Activated CD4-positive, alpha-beta T cell treated with anti-CD3 and anti-CD28 coated beads, Interleukin-2, amount 10 ng/mL, durations not matched to agents 7 days and 5 days (primary cell): ENCODE measurements around the gene KCNN3. TPM values are rescaled to one million over a fixed set of nuclear protein-coding genes. Genes with fewer than 3 reads are reported as not detected.

Experiments
- CTCF ChIA-PET: fragments of 350-600 bp; sonication (Branson Sonifier 250); formaldehyde crosslinking; loops from one replicate; lab custom pipeline; 2021; ENCODE audit warnings: antibody characterized with exemption; lab: Charles Lee
- POLR2A ChIA-PET: fragments of 350-600 bp; sonication (Branson Sonifier 250); formaldehyde crosslinking; loops from one replicate; lab custom pipeline; 2021; ENCODE audit warnings: antibody characterized with exemption; lab: Charles Lee
- DNase-seq: peaks from one replicate; pipeline ENCODE4 v3.0.0-alpha.2; 2020
- H3K27ac Mint-ChIP-seq: one replicate; pipeline ENCODE4 v1.8.0; 2021; ENCODE audit warnings: mild to moderate bottlenecking, moderate library complexity, mixed read lengths
- H3K27me3 Mint-ChIP-seq: one replicate; pipeline ENCODE4 v1.8.0; 2021; ENCODE audit warnings: mixed read lengths
- H3K36me3 Mint-ChIP-seq: one replicate; pipeline ENCODE4 v1.8.0; 2021; ENCODE audit warnings: low read depth, mixed read lengths
- H3K4me1 Mint-ChIP-seq: one replicate; pipeline ENCODE4 v1.8.0; 2021; ENCODE audit warnings: mixed read lengths
- H3K4me3 Mint-ChIP-seq: one replicate; pipeline ENCODE4 v1.8.0; 2021; ENCODE audit warnings: mild to moderate bottlenecking, moderate library complexity, mixed read lengths
- H3K9me3 Mint-ChIP-seq: one replicate; pipeline ENCODE4 v1.8.0; 2021; ENCODE audit warnings: mixed read lengths
- total RNA-seq, 2 experiments: library from RNA; stranded (reverse); gene quantifications; one replicate each; pipeline ENCODE4 v1.2.3, GENCODE V29; 2021

The KCNN3 gene
- total RNA-seq, 2 experiments from 2014 or later: 0.17 TPM; not detected in 1

- no peaks in the 10 kb centered on the region for H3K36me3 Mint-ChIP-seq
- POLR2A ChIA-PET: no interaction called here
Observed at GRCh38 chr1:154726896-154727753, 143.0 kb downstream of the KCNN3 start.

GRCh38 chr1:154726443-154726842, 143.6 kb downstream of the KCNN3 start:
- no peak overlapping the region for H3K4me3 Mint-ChIP-seq
- DNase-seq: peak; percentile 30
- no peak overlapping the region for H3K27ac Mint-ChIP-seq
- ChIA-PET POLR2A (no interaction called here), CTCF (interaction anchor here (1.0 to 1.4 kb wide), 4 partner anchors 10 to 34 kb away, joined by 3 to 5 read pairs (median 4); no protein-coding TSS in a partner anchor)
- no peaks in the 10 kb centered on the region for H3K36me3 Mint-ChIP-seq
- peaks cover 46% of the 10 kb centered on the region for H3K4me1 Mint-ChIP-seq
- H3K27me3 Mint-ChIP-seq: peaks cover 4% of the 10 kb centered on the region
- no peaks in the 10 kb centered on the region for H3K9me3 Mint-ChIP-seq

More at GRCh38 chr1:154726896-154727753, 143.0 kb downstream of the KCNN3 start:
- CTCF ChIA-PET: interaction anchor here (1.0 to 2.2 kb wide), 5 partner anchors 9 to 167 kb away, joined by 3 to 5 read pairs (median 3); no protein-coding TSS in a partner anchor
- H3K27ac Mint-ChIP-seq: no peak overlapping the region
- H3K4me3 Mint-ChIP-seq: no peak overlapping the region
- H3K27me3 Mint-ChIP-seq: peaks cover 4% of the 10 kb centered on the region
- H3K4me1 Mint-ChIP-seq: peaks cover 46% of the 10 kb centered on the region
- H3K9me3 Mint-ChIP-seq: no peaks in the 10 kb centered on the region
- DNase-seq: no peak

GRCh38 chr1:154725865-154726264, 144.2 kb downstream of the KCNN3 start:
- Mint-ChIP-seq H3K4me3 (no peak overlapping the region), H3K4me1 (peaks cover 44% of the 10 kb centered on the region)
- CTCF ChIA-PET: interaction anchor here (0.6 to 1.4 kb wide), 5 partner anchors 10 to 161 kb away, joined by 3 to 5 read pairs (median 3); no protein-coding TSS in a partner anchor

GRCh38 chr1:154720328-154721297, 149.5 kb downstream of the KCNN3 start:
- H3K36me3 Mint-ChIP-seq: peaks cover 4% of the 10 kb centered on the region
- H3K4me3 Mint-ChIP-seq: no peak overlapping the region
- POLR2A ChIA-PET: interaction anchor here (0.6 kb wide), 1 partner anchor 49 kb away, joined by 3 read pairs; no protein-coding TSS in a partner anchor
- DNase-seq: no peak
- CTCF ChIA-PET: interaction anchor here (0.6 to 1.5 kb wide), 6 partner anchors 13 to 1024 kb away, joined by 3 to 6 read pairs (median 3); no protein-coding TSS in a partner anchor
- H3K9me3 Mint-ChIP-seq: peaks cover 2% of the 10 kb centered on the region
- peak overlapping the region; percentile 31 for H3K27ac Mint-ChIP-seq
- H3K27me3 Mint-ChIP-seq: no peaks in the 10 kb centered on the region
- H3K4me1 Mint-ChIP-seq: peaks cover 24% of the 10 kb centered on the region

More at GRCh38 chr1:154725865-154726264, 144.2 kb downstream of the KCNN3 start:
- Mint-ChIP-seq H3K36me3 (no peaks in the 10 kb centered on the region), H3K27me3 (peaks cover 4% of the 10 kb centered on the region), H3K9me3 (no peaks in the 10 kb centered on the region), H3K27ac (no peak overlapping the region)
- DNase-seq: no peak
- POLR2A ChIA-PET: no interaction called here

GRCh38 chr1:154719586-154720327, 150.3 kb downstream of the KCNN3 start:
- H3K4me1 Mint-ChIP-seq: peaks cover 26% of the 10 kb centered on the region
- peaks cover 4% of the 10 kb centered on the region for H3K36me3 Mint-ChIP-seq
- peak overlapping the region; percentile 75 for H3K27ac Mint-ChIP-seq
- DNase-seq: no peak
- H3K27me3 Mint-ChIP-seq: no peaks in the 10 kb centered on the region
- no peak overlapping the region for H3K4me3 Mint-ChIP-seq
- peaks cover 2% of the 10 kb centered on the region for H3K9me3 Mint-ChIP-seq
- ChIA-PET POLR2A (interaction anchor here (0.6 kb wide), 1 partner anchor 48 kb away, joined by 3 read pairs; no protein-coding TSS in a partner anchor), CTCF (interaction anchor here (0.6 to 1.5 kb wide), 3 partner anchors 41 to 1025 kb away, joined by 3 to 4 read pairs (median 3); no protein-coding TSS in a partner anchor)

- Mint-ChIP-seq H3K4me1 (peaks cover 26% of the 10 kb centered on the region), H3K9me3 (peaks cover 2% of the 10 kb centered on the region), H3K27ac (no peak overlapping the region), H3K36me3 (peaks cover 4% of the 10 kb centered on the region), H3K4me3 (no peak overlapping the region), H3K27me3 (no peaks in the 10 kb centered on the region)
- DNase-seq: no peak
- POLR2A ChIA-PET: no interaction called here
- CTCF ChIA-PET: no interaction called here
Observed at GRCh38 chr1:154718566-154718965, 151.5 kb downstream of the KCNN3 start.

- Mint-ChIP-seq H3K27ac (no peak overlapping the region), H3K4me1 (peaks cover 26% of the 10 kb centered on the region), H3K4me3 (no peak overlapping the region), H3K9me3 (peaks cover 2% of the 10 kb centered on the region), H3K36me3 (peaks cover 4% of the 10 kb centered on the region), H3K27me3 (no peaks in the 10 kb centered on the region)
- POLR2A ChIA-PET: no interaction called here
- no peak for DNase-seq
- CTCF ChIA-PET: interaction anchor here (0.6 to 0.8 kb wide), 3 partner anchors 18 to 150 kb away, joined by 3 to 5 read pairs (median 3); partner anchors contain the start of gene CHRNB2
Observed at GRCh38 chr1:154717528-154717924, 152.6 kb downstream of the KCNN3 start.

GRCh38 chr1:154716614-154717527, 153.2 kb downstream of the KCNN3 start:
- Mint-ChIP-seq H3K9me3 (peaks cover 2% of the 10 kb centered on the region), H3K27me3 (peaks cover under 1% of the 10 kb centered on the region), H3K36me3 (peaks cover 4% of the 10 kb centered on the region), H3K4me3 (no peak overlapping the region), H3K4me1 (peaks cover 27% of the 10 kb centered on the region), H3K27ac (no peak overlapping the region)
- DNase-seq: no peak
- ChIA-PET POLR2A (no interaction called here), CTCF (interaction anchor here (0.6 to 0.8 kb wide), 3 partner anchors 18 to 149 kb away, joined by 3 to 5 read pairs (median 3); partner anchors contain the start of gene CHRNB2)

GRCh38 chr1:154716011-154716410, 154.1 kb downstream of the KCNN3 start:
- ChIA-PET CTCF (interaction anchor here (0.8 to 1.5 kb wide), 3 partner anchors 11 to 185 kb away, joined by 3 read pairs; no protein-coding TSS in a partner anchor), POLR2A (interaction anchor here (0.6 kb wide), 1 partner anchor 310 kb away, joined by 3 read pairs; no protein-coding TSS in a partner anchor)
- H3K4me3 Mint-ChIP-seq: no peak overlapping the region
- peaks cover 29% of the 10 kb centered on the region for H3K4me1 Mint-ChIP-seq
- no peak for DNase-seq
- H3K27me3 Mint-ChIP-seq: peaks cover 4% of the 10 kb centered on the region
- H3K27ac Mint-ChIP-seq: no peak overlapping the region
- peaks cover 2% of the 10 kb centered on the region for H3K9me3 Mint-ChIP-seq
- peaks cover 4% of the 10 kb centered on the region for H3K36me3 Mint-ChIP-seq

- Mint-ChIP-seq H3K27ac (no peak overlapping the region), H3K4me3 (no peak overlapping the region), H3K9me3 (no peaks in the 10 kb centered on the region), H3K27me3 (peaks cover 4% of the 10 kb centered on the region), H3K4me1 (peaks cover 23% of the 10 kb centered on the region), H3K36me3 (no peaks in the 10 kb centered on the region)
- CTCF ChIA-PET: interaction anchor here (0.6 to 1.5 kb wide), 7 partner anchors 10 to 198 kb away, joined by 3 to 4 read pairs (median 3); no protein-coding TSS in a partner anchor
- POLR2A ChIA-PET: interaction anchor here (0.6 kb wide), 1 partner anchor 228 kb away, joined by 4 read pairs; no protein-coding TSS in a partner anchor
- no peak for DNase-seq
Observed at GRCh38 chr1:154715385-154715784, 154.7 kb downstream of the KCNN3 start.
